ENCODE data around the gene RUFY1. TPM values are rescaled to one million over a fixed set of nuclear protein-coding genes. Genes with fewer than 3 reads are reported as not detected.

RUFY1 gene
- total RNA-seq, 2 experiments from 2014 or later = 19.5 to 21.8 TPM

DNA sequence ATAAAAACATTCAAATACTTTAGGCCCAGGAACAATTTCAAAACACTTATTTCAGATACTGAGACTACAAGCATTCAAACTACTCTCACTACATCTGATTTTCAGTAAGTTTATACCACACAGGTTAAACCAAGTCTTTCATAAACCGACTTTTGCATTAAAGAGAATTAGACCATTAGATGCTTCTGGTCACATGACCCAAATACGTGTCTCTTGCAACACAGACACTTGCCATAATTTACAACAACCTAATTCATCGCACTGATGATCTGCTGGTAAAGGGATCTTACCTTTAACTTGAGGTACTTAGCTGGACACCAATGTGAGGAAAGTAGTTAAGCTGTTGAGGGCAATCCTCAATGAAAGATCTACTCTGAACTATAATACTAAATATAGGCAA, 69.9 kb downstream of the RUFY1 start:
- Histone ChIP-seq H3K27ac (ENCODE audit: low read depth in 1 of 2, low read length in 2 of 2) (peak overlapping the region; percentile 43 to 84), H3K36me3 (ENCODE audit: insufficient read depth, low read length) (peaks cover 74% of the 10 kb centered on the region), H3K27me3 (ENCODE audit: control insufficient read depth in 1 of 2, insufficient read depth in 2 of 2, low read length in 2 of 2) (no peaks in the 10 kb centered on the region), H3K9me3 (ENCODE audit: control insufficient read depth in 1 of 2, insufficient read depth in 1 of 2, low read length in 2 of 2) (no peaks in the 10 kb centered on the region), H3K4me1 (ENCODE audit: insufficient read depth, low read length) (peaks cover 53% of the 10 kb centered on the region), H3K4me3 (ENCODE audit: low read length) (peak overlapping the region; percentile 86)
- intact Hi-C loops (cut with DNase I, micrococcal nuclease) = loop anchor here (5.0 to 10.0 kb wide), 3 partner anchors 65 to 1625 kb away; partner anchors contain the start of genes MAML1 (in 1 of the 2), RACK1 (in 1 of the 2) and RUFY1 (in 1 of the 2)
- ATAC-seq (ENCODE audit: poor library complexity) (no peak), DNase-seq (peak in 1 of 14 experiments; percentile 27)
- Mint-ChIP-seq H3K27me3 (peaks cover 8% of the 10 kb centered on the region), H3K36me3 (ENCODE audit: low read depth) (peaks cover 90% of the 10 kb centered on the region), H3K4me1 (ENCODE audit: low read depth) (peaks cover 83% of the 10 kb centered on the region), H3K4me3 (peak overlapping the region; percentile 99), H3K9me3 (no peaks in the 10 kb centered on the region), H3K27ac (peak overlapping the region; percentile 100)
- TF ChIP-seq, protein P1, sequence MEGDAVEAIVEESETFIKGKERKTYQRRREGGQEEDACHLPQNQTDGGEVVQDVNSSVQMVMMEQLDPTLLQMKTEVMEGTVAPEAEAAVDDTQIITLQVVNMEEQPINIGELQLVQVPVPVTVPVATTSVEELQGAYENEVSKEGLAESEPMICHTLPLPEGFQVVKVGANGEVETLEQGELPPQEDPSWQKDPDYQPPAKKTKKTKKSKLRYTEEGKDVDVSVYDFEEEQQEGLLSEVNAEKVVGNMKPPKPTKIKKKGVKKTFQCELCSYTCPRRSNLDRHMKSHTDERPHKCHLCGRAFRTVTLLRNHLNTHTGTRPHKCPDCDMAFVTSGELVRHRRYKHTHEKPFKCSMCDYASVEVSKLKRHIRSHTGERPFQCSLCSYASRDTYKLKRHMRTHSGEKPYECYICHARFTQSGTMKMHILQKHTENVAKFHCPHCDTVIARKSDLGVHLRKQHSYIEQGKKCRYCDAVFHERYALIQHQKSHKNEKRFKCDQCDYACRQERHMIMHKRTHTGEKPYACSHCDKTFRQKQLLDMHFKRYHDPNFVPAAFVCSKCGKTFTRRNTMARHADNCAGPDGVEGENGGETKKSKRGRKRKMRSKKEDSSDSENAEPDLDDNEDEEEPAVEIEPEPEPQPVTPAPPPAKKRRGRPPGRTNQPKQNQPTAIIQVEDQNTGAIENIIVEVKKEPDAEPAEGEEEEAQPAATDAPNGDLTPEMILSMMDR (IDR thresholded peaks at IDR 0.05) = no peak
- ChIA-PET POLR2A (interaction anchor here (1.3 to 7.3 kb wide), 5 partner anchors 11 to 79 kb away, joined by 3 to 226 read pairs (median 53); partner anchors contain the start of gene RUFY1), CTCF (interaction anchor here (0.6 kb wide), 1 partner anchor 740 kb away, joined by 3 read pairs; no protein-coding TSS in a partner anchor)

DNA sequence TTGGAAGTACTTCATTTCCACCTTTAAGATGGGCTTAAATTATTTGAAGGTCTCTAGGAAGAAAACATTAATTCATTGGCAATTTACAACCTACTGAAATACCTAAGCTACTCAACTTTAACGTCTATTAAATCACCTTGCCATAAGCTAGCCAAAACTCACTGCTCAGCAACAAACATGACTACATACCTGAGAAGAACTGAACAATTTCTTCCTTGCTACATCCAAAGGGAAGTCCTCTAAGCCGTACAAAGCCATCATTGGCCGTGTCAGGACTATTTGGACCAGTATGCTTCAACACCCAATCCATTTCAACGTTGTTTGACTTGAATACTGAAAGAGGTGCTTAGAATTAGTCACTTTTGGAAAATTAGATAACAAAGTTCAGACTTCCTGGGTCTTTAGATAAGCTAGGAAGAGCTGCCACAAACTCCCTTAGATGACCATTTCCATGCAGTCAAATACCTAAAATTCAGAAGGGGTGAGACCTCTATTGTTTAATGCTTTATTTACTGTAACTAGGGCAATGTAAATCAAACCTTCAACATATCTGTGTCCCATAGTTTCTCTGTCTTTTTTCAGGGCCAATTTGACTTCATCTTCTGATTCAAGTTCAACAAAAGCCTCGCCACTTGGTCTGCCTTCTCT, 70.5 kb downstream of the RUFY1 start:
- Mint-ChIP-seq H3K4me1 (ENCODE audit: low read depth) (peaks cover 78% of the 10 kb centered on the region), H3K27me3 (peaks cover 8% of the 10 kb centered on the region), H3K4me3 (peak overlapping the region; percentile 99), H3K9me3 (no peaks in the 10 kb centered on the region), H3K36me3 (ENCODE audit: low read depth) (peaks cover 84% of the 10 kb centered on the region), H3K27ac (peak overlapping the region; percentile 100)
- no peaks in the 10 kb centered on the region for H3K27me3 ChIP-seq (ENCODE audit: control insufficient read depth in 1 of 2, insufficient read depth in 2 of 2, low read length in 2 of 2)
- ATAC-seq (ENCODE audit: poor library complexity) (no peak), DNase-seq (peak in 2 of 14 experiments; percentile 17 to 19)
- peak overlapping the region; percentile 43 to 84 for H3K27ac ChIP-seq (ENCODE audit: low read depth in 1 of 2, low read length in 2 of 2)
- TF ChIP-seq, protein P1 (IDR thresholded peaks at IDR 0.05) = no peak
- ChIA-PET CTCF (no interaction called here), POLR2A (interaction anchor here (1.3 to 7.3 kb wide), 5 partner anchors 12 to 79 kb away, joined by 3 to 226 read pairs (median 53); partner anchors contain the start of gene RUFY1)
- peaks cover 68% of the 10 kb centered on the region for H3K36me3 ChIP-seq (ENCODE audit: insufficient read depth, low read length)
- intact Hi-C loops (cut with DNase I, micrococcal nuclease) = loop anchor here (5.0 to 10.0 kb wide), 3 partner anchors 66 to 1624 kb away; partner anchors contain the start of genes MAML1 (in 1 of the 2), RACK1 (in 1 of the 2) and RUFY1 (in 1 of the 2)
- peaks cover 52% of the 10 kb centered on the region for H3K4me1 ChIP-seq (ENCODE audit: insufficient read depth, low read length)
- peak overlapping the region; percentile 86 for H3K4me3 ChIP-seq (ENCODE audit: low read length)
- no peaks in the 10 kb centered on the region for H3K9me3 ChIP-seq (ENCODE audit: control insufficient read depth in 1 of 2, insufficient read depth in 1 of 2, low read length in 2 of 2)

DNA sequence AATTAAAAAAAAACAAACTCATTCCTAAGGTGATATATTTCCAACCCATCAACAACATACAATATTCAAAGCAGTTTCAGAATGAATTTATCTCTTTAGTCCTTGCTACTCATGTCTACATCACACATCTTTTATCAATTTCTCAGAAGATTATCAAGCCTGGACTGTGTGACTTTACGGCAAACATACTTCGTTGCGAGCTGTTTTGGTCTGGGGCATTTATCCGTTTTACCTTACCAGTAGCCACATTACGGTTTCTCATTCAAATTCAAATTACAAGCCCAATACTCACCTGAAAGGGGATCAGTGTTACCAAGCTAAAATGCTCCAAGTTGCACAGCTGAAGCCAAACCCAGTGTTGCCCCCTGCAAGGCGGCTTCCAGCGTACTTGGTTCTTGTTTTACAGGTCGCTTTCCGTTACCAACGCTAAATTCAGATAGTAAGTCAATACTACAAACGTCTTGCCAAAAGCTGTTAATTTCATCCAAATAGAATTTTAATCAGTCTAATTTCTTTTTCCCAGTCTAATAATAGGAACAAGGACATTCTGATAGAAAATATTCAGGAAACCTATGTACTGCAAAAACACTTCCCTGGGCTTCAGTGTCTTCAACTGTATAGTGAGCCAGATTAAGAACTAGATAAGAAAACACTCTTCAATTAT, 71.3 kb downstream of the RUFY1 start:
- peak in 2 of 14 experiments; percentile 27 to 33 for DNase-seq

More for the DNA sequence above, 71.3 kb downstream of the RUFY1 start:
- peak overlapping the region; percentile 99 for H3K4me3 Mint-ChIP-seq
- no peaks in the 10 kb centered on the region for H3K9me3 ChIP-seq (ENCODE audit: control insufficient read depth in 1 of 2, insufficient read depth in 1 of 2, low read length in 2 of 2)
- ChIA-PET POLR2A (interaction anchor here (2.2 to 7.3 kb wide), 5 partner anchors 13 to 78 kb away, joined by 17 to 226 read pairs (median 89); partner anchors contain the start of genes CANX and RUFY1), CTCF (interaction anchor here (1.6 kb wide), 1 partner anchor 12 kb away, joined by 3 read pairs; no protein-coding TSS in a partner anchor)
- H3K36me3 ChIP-seq (ENCODE audit: insufficient read depth, low read length) = peaks cover 60% of the 10 kb centered on the region
- peaks cover 8% of the 10 kb centered on the region for H3K27me3 Mint-ChIP-seq
- peak overlapping the region; percentile 86 for H3K4me3 ChIP-seq (ENCODE audit: low read length)
- TF ChIP-seq, protein P1 (IDR thresholded peaks at IDR 0.05) = no peak
- H3K4me1 Mint-ChIP-seq (ENCODE audit: low read depth) = peaks cover 70% of the 10 kb centered on the region
- no peak for ATAC-seq (ENCODE audit: poor library complexity)
- H3K36me3 Mint-ChIP-seq (ENCODE audit: low read depth) = peaks cover 76% of the 10 kb centered on the region
- intact Hi-C loops (cut with DNase I, micrococcal nuclease) = loop anchor here (5.0 to 10.0 kb wide), 3 partner anchors 67 to 1623 kb away; partner anchors contain the start of genes MAML1 (in 1 of the 2), RACK1 (in 1 of the 2) and RUFY1 (in 1 of the 2)
- H3K4me1 ChIP-seq (ENCODE audit: insufficient read depth, low read length) = peaks cover 49% of the 10 kb centered on the region
- no peaks in the 10 kb centered on the region for H3K9me3 Mint-ChIP-seq
- H3K27me3 ChIP-seq (ENCODE audit: control insufficient read depth in 1 of 2, insufficient read depth in 2 of 2, low read length in 2 of 2) = no peaks in the 10 kb centered on the region
- peak overlapping the region; percentile 83 to 84 for H3K27ac ChIP-seq (ENCODE audit: low read depth in 1 of 2, low read length in 2 of 2)
- peak overlapping the region; percentile 100 for H3K27ac Mint-ChIP-seq

Data from CD4-positive, alpha-beta T cell (primary cell).